Astrocyte of the cerebellum (primary cell): ENCODE data around the gene ATP1A1.

ENCODE experiments used
- DNase-seq: peaks from one replicate; pipeline ENCODE4 v3.0.0-alpha.2; 2011; ENCODE audit warnings: low read depth
- H3K4me3 ChIP-seq: 2 replicates; pipeline ENCODE4 v1.5.1; 2011; ENCODE audit warnings: mild to moderate bottlenecking, low read depth, low read length, moderate library complexity
- in situ Hi-C: cut with HindIII; loops from 2 replicates; pipeline ENCODE4 v1.10.0; 2017; ENCODE audit warnings: low sequenced_read_pairs
- TF ChIP-seq, protein P1 (sequence below): IDR thresholded peaks from 2 replicates; pipeline ENCODE4 v1.5.1; 2012; ENCODE audit warnings: low read length, low read depth, moderate library complexity, mild to moderate bottlenecking; ENCODE audit errors: missing control alignments

ATP1A1 gene

DNA sequence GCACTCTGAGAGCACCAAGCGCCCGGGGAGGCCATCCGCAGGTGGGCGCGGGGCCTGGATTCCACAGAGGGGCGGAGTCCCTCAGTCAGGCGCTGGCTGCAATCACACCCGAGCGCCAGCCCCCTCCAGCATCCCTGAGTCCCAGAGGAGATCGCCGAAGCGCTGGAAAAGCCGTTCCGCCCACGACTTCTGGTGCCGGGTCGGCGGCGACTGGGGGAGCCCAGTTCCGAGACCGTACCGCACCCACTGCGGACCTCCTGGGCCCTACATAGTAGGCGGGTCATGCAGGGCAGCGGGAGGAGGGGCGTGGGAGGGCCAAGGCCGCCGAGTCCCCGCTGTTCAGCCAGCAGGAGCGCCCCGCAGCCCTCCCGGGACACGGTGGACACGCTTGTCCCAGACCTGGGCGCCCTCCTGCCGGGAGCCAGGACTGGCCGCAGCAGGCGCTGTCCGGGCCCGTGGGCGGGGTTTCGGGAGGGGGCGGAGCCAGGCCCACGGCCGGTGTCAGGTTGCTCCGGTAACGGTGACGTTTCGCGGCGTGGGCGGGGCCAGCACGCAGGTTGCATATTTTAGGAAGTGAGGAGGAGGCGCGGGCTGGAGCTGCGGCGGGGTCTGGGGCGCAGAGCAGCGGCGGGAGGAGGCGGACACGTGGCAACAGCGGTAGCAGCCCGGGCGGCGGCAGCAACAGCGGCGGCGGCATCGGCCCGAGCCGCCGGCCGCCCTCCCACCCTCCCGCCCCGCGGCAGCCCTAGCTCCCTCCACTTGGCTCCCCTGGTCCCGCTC, at the start of gene ATP1A1:
Gene ATP1A1 (plus strand): TSS at position 594 of the 780 bp plus-strand sequence. CDS start 268 bp downstream, outside the sequence.
- peak within 1 kb of the TSS; percentile 78 for H3K4me3 ChIP-seq
- in situ Hi-C loops: no loop called here
- TF ChIP-seq, protein P1, sequence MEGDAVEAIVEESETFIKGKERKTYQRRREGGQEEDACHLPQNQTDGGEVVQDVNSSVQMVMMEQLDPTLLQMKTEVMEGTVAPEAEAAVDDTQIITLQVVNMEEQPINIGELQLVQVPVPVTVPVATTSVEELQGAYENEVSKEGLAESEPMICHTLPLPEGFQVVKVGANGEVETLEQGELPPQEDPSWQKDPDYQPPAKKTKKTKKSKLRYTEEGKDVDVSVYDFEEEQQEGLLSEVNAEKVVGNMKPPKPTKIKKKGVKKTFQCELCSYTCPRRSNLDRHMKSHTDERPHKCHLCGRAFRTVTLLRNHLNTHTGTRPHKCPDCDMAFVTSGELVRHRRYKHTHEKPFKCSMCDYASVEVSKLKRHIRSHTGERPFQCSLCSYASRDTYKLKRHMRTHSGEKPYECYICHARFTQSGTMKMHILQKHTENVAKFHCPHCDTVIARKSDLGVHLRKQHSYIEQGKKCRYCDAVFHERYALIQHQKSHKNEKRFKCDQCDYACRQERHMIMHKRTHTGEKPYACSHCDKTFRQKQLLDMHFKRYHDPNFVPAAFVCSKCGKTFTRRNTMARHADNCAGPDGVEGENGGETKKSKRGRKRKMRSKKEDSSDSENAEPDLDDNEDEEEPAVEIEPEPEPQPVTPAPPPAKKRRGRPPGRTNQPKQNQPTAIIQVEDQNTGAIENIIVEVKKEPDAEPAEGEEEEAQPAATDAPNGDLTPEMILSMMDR: no peak
- peak; percentile 69 for DNase-seq

DNA sequence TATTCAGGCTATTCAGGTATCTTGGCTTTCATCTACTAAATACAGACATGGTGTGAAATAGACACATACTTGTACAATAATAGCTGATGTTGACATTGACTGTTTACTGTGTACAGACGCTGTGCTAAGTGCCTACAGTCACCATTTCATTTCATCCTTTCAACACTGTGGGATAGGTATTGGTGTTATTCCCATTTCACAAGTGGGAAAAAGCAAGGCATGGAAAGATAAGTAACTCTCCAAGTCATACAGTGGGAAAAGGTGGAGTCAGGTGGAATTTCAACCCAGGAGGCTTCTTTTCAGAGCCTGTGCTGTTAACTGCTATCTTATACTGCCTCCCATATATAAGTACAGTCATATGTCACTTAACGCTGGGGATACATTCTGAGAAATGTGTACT, 49.6 kb upstream of the ATP1A1 start:
- in situ Hi-C loops: no loop called here
- no peak overlapping the region for H3K4me3 ChIP-seq
- TF ChIP-seq, protein P1: no peak
- DNase-seq: no peak

DNA sequence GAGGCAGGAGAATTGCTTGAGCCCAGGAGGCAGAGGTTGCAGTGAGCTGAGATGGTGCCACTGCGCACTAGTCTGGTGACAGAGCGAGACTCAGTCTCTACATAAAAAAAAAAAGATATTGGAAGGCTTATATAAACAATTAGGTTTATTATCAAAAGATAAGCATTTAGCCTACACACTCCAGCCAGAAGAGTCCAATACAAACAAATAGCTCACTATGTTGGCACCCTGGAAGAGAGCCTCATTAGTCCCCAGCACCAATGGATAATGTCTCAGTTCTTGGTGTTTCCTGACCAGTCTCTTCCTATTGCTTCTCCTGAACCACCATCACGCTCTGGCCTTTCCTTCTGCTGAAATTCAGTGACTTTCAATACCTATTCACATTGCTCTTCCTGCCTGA, 48.6 kb upstream of the ATP1A1 start:
- TF ChIP-seq, protein P1: no peak
- no peak for DNase-seq
- in situ Hi-C loops: no loop called here
- H3K4me3 ChIP-seq: no peak overlapping the region

DNA sequence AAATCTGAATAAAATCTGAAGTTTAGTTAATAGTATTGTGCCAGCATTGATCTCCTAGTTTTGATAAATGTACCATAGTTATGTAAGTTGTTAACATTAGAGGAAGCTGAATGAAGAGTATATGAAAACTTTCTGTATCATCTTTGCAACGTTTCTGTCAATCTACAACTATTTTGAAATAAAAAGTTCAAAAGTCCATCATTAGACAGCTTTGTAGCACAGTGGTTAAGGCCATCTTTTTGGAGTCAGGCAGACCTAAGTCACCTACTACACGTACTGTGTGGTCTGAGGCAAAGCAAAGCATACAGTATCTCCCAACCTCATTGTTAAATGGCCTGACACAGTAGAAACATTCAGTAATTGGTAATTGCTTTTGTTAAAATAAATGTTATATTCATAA, 47.9 kb upstream of the ATP1A1 start:
- DNase-seq: no peak
- TF ChIP-seq, protein P1: no peak
- no peak overlapping the region for H3K4me3 ChIP-seq
- in situ Hi-C loops: no loop called here

DNA sequence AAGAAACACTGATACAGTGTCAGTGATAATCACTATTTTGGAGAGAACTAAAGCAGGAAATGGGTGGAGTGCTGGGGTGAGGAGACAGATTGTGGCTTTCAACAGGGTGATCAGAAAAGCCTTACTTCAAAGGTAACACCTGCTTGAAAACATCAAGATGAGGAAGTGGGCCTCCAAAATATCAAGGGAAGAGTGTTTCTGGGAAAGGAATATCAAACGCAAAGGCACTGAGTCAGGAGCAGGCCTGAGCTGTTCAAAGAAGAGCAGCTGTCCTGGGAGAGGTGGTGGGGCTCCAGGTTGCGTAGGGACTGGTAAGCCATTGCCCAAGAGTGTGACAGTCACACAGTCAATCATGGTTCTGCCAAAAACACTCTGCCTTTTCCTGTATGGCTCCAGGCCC, 47.1 kb upstream of the ATP1A1 start:
- no peak for DNase-seq
- in situ Hi-C loops: no loop called here
- TF ChIP-seq, protein P1: no peak

DNA sequence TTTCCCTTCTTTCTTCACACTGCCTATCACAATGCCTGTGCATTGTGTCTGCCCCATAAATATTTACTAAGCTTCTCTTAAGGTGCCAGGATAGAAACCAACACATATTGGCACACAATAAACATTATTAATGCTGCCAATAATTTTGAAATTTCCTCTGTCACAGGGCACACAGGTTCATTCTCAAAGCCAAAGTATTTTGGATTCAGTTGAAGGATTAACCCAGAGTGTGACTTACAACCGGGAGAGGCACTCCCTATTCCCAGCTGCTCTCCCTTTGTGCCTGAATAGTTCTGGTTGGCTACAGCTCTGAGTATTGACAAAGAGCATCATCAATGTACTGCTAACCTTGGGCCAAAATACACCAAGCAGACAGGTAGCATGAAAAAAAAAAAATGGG, 46.6 kb upstream of the ATP1A1 start:
- no peak overlapping the region for H3K4me3 ChIP-seq
- DNase-seq: no peak
- in situ Hi-C loops: no loop called here
- TF ChIP-seq, protein P1: no peak

More for the DNA sequence above, 47.1 kb upstream of the ATP1A1 start:
- no peak overlapping the region for H3K4me3 ChIP-seq
